ENCODE data around the gene AHCYL2. TPM values are rescaled to one million over a fixed set of nuclear protein-coding genes. Genes with fewer than 3 reads are reported as not detected.

AHCYL2 gene
- total RNA-seq, 1 experiment from 2014 or later: 17.0 TPM

DNA sequence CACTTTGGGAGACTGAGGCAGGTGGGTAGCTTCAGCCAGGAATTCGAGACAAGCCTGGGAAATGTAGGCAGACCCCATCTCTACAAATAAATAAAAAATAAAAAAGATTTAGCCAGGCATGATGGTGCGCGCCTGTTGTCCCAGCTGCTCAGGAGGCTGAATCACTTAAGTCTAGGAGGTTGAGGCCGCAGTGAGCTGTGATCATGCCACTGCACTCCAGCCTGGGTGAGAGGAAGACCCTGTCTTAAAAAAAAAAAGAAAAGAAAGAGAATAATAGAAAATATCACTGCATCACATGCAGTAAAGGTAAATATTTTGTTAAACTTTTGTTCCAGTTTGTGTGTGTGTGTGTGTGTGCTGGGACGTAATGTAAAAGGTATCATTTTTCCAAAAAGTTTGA, 212.4 kb downstream of the AHCYL2 start:
- no peak for TF ChIP-seq CEBPB (IDR thresholded peaks at IDR 0.05; ENCODE audit: low read depth)
- TF ChIP-seq ZNF274 (IDR thresholded peaks at IDR 0.05; ENCODE audit: low read depth, low read length): no peak
- TF ChIP-seq CBX3 (IDR thresholded peaks at IDR 0.05; ENCODE audit: low read depth): no peak
- TF ChIP-seq SIN3A (IDR thresholded peaks at IDR 0.05; ENCODE audit: low read depth): no peak
- TF ChIP-seq EZH2phosphoT487 (IDR thresholded peaks at IDR 0.05; ENCODE audit: borderline replicate concordance): no peak
- TF ChIP-seq, protein P1, sequence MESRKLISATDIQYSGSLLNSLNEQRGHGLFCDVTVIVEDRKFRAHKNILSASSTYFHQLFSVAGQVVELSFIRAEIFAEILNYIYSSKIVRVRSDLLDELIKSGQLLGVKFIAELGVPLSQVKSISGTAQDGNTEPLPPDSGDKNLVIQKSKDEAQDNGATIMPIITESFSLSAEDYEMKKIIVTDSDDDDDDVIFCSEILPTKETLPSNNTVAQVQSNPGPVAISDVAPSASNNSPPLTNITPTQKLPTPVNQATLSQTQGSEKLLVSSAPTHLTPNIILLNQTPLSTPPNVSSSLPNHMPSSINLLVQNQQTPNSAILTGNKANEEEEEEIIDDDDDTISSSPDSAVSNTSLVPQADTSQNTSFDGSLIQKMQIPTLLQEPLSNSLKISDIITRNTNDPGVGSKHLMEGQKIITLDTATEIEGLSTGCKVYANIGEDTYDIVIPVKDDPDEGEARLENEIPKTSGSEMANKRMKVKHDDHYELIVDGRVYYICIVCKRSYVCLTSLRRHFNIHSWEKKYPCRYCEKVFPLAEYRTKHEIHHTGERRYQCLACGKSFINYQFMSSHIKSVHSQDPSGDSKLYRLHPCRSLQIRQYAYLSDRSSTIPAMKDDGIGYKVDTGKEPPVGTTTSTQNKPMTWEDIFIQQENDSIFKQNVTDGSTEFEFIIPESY (IDR thresholded peaks at IDR 0.05; ENCODE audit: extremely low read depth, insufficient replicate concordance, low read length): no peak
- TF ChIP-seq, protein P2, sequence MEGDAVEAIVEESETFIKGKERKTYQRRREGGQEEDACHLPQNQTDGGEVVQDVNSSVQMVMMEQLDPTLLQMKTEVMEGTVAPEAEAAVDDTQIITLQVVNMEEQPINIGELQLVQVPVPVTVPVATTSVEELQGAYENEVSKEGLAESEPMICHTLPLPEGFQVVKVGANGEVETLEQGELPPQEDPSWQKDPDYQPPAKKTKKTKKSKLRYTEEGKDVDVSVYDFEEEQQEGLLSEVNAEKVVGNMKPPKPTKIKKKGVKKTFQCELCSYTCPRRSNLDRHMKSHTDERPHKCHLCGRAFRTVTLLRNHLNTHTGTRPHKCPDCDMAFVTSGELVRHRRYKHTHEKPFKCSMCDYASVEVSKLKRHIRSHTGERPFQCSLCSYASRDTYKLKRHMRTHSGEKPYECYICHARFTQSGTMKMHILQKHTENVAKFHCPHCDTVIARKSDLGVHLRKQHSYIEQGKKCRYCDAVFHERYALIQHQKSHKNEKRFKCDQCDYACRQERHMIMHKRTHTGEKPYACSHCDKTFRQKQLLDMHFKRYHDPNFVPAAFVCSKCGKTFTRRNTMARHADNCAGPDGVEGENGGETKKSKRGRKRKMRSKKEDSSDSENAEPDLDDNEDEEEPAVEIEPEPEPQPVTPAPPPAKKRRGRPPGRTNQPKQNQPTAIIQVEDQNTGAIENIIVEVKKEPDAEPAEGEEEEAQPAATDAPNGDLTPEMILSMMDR (IDR thresholded peaks at IDR 0.05 in 2 of 3, conservative IDR thresholded peaks at IDR 0.05 in 1 of 3; ENCODE audit: borderline replicate concordance in 1 of 3, insufficient read depth in 1 of 3, low read depth in 2 of 3, low read length in 2 of 3): no peak
- TF ChIP-seq RAD21 (IDR thresholded peaks at IDR 0.05; ENCODE audit: low read depth): no peak
- no peak for TF ChIP-seq JUND (IDR thresholded peaks at IDR 0.05)
- TF ChIP-seq EGR1 (IDR thresholded peaks at IDR 0.05; ENCODE audit: low read depth): no peak
- no peak for TF ChIP-seq SP1 (IDR thresholded peaks at IDR 0.05; ENCODE audit: low read depth)
- TF ChIP-seq ZFX (IDR thresholded peaks at IDR 0.05): no peak
- TF ChIP-seq, protein P3, sequence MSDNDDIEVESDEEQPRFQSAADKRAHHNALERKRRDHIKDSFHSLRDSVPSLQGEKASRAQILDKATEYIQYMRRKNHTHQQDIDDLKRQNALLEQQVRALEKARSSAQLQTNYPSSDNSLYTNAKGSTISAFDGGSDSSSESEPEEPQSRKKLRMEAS (IDR thresholded peaks at IDR 0.05): no peak
- TF ChIP-seq POLR2A (IDR thresholded peaks at IDR 0.05; ENCODE audit: borderline replicate concordance, extremely low read depth, insufficient read depth, insufficient read length): no peak
- TF ChIP-seq, protein P4, sequence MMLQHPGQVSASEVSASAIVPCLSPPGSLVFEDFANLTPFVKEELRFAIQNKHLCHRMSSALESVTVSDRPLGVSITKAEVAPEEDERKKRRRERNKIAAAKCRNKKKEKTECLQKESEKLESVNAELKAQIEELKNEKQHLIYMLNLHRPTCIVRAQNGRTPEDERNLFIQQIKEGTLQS (IDR thresholded peaks at IDR 0.05): no peak
- no peaks in the 10 kb centered on the region for H3K9me3 ChIP-seq (ENCODE audit: control insufficient read depth in 1 of 2, insufficient read depth in 1 of 2, low read depth in 1 of 2, low read length in 2 of 2)
- no peaks in the 10 kb centered on the region for H3K36me3 ChIP-seq (ENCODE audit: control insufficient read depth in 1 of 2, insufficient read depth in 2 of 2, low read length in 2 of 2)
- no peaks in the 10 kb centered on the region for H4K20me1 ChIP-seq (ENCODE audit: insufficient read depth)
- H3K9me2 ChIP-seq (ENCODE audit: insufficient read depth): no peaks in the 10 kb centered on the region
- intact Hi-C loops (cut with micrococcal nuclease): no loop called here
- POLR2A ChIA-PET: no interaction called here
- H3K79me2 ChIP-seq (ENCODE audit: insufficient read depth, low read length): peaks cover 4% of the 10 kb centered on the region; the same call in 1 of the 2 replicates
- CTCF ChIA-PET: no interaction called here
- DNase-seq (ENCODE audit: low read depth, low spot score): no peak
- H3K4me3 ChIP-seq (replicated peaks in 1 of 2; ENCODE audit: low read depth in 1 of 2, low read length in 2 of 2): no peak overlapping the region
- no peak overlapping the region for H3K4me2 ChIP-seq (ENCODE audit: low read length)
- RAD21 ChIA-PET (ENCODE audit: low non-redundant PET in 1 of 2, low total read pairs in 2 of 2, uncharacterized antibody in 2 of 2, unreplicated experiment in 2 of 2): no interaction called here
- no peak overlapping the region for H2AFZ ChIP-seq (ENCODE audit: low read depth, low read length, poor library complexity, severe bottlenecking)
- no peaks in the 10 kb centered on the region for H3K27me3 ChIP-seq (ENCODE audit: insufficient read depth, low read length)
- no peak for ATAC-seq
- no peak overlapping the region for H3K27ac ChIP-seq (ENCODE audit: low read depth, low read length)
- H3K4me1 ChIP-seq (ENCODE audit: control insufficient read depth in 1 of 2, insufficient read depth in 2 of 2, low read length in 2 of 2): peaks cover 12 to 36% of the 10 kb centered on the region in 2 experiments; a peak in 3 of 4 replicates
- BruUV-seq (replicated peaks): no TSS peak
- no peak overlapping the region for H3K9ac ChIP-seq (ENCODE audit: low read length)

Measured in HCT116 (cell line).